HepG2 (cell line): ENCODE measurements around the gene TTLL13. TPM values are rescaled to one million over a fixed set of nuclear protein-coding genes. Genes with fewer than 3 reads are reported as not detected.

Experiments
- AHR ChIP-seq: IDR thresholded peaks from 2 replicates; pipeline ENCODE4 v1.6.1; 2018; ENCODE audit warnings: missing genetic modification reagents, missing compliant biosample characterization
- BHLHE40 ChIP-seq: IDR thresholded peaks from 2 replicates; pipeline ENCODE4 v1.6.1; 2011; ENCODE audit warnings: low read length, improper control_type of control experiment
- CREB1 ChIP-seq, 2 experiments: fragments of 450-650 bp in 1 of 2; IDR thresholded peaks; 2 replicates each; pipeline ENCODE4 v1.6.1; 2016 to 2017; ENCODE audit warnings: control low read depth in 1 of 2, mild to moderate bottlenecking in 1 of 2, missing compliant biosample characterization in 1 of 2, missing genetic modification characterization in 1 of 2
- ETV5 ChIP-seq: IDR thresholded peaks from 2 replicates; pipeline ENCODE4 v1.6.1; 2018; ENCODE audit warnings: missing biosample characterization, missing genetic modification reagents, inconsistent platforms, borderline replicate concordance
- FOXP4 ChIP-seq: sonication (generic); formaldehyde crosslinking; IDR thresholded peaks from 2 replicates; pipeline ENCODE4 v1.4.0; 2020; ENCODE audit warnings: missing genetic modification reagents
- HOXA3 ChIP-seq: sonication (generic); formaldehyde crosslinking; IDR thresholded peaks from 2 replicates; pipeline ENCODE4 v1.5.0; 2020; ENCODE audit warnings: missing genetic modification reagents
- KDM2A ChIP-seq: sonication (generic); formaldehyde crosslinking; IDR thresholded peaks from 2 replicates; pipeline ENCODE4 v1.4.0; 2020; ENCODE audit warnings: low read depth, missing genetic modification reagents, borderline replicate concordance
- KDM5B ChIP-seq: sonication (generic); formaldehyde crosslinking; IDR thresholded peaks from 2 replicates; pipeline ENCODE4 v1.4.0; 2020; ENCODE audit warnings: missing genetic modification reagents, mild to moderate bottlenecking, borderline replicate concordance
- LRRFIP1 ChIP-seq: sonication (generic); formaldehyde crosslinking; conservative IDR thresholded peaks from 2 replicates; pipeline ENCODE4 v1.4.0; 2020; ENCODE audit warnings: missing genetic modification reagents
- MAZ ChIP-seq, 2 experiments: sonication (generic) in 1 of 2; formaldehyde crosslinking in 1 of 2; IDR thresholded peaks; 2 replicates each; pipeline versions ENCODE4 v1.5.0 to v1.6.1; 2012 to 2020; ENCODE audit warnings: low read depth in 2 of 2, mild to moderate bottlenecking in 2 of 2, borderline replicate concordance in 1 of 2, improper control_type of control experiment in 1 of 2, low read length in 1 of 2, missing genetic modification reagents in 1 of 2, moderate library complexity in 1 of 2
- MTA1 ChIP-seq: sonication (generic); formaldehyde crosslinking; IDR thresholded peaks from 2 replicates; pipeline ENCODE4 v1.4.0; 2020; ENCODE audit warnings: missing genetic modification reagents, mild to moderate bottlenecking, borderline replicate concordance
- NFYB ChIP-seq: sonication (generic); formaldehyde crosslinking; IDR thresholded peaks from 2 replicates; pipeline ENCODE4 v1.4.0; 2020; ENCODE audit warnings: missing genetic modification reagents
- POLR2A ChIP-seq, 2 experiments: IDR thresholded peaks; 2 replicates each; pipeline ENCODE4 v1.6.1; 2011; ENCODE audit warnings: low read depth in 2 of 2, low read length in 2 of 2, mild to moderate bottlenecking in 1 of 2, moderate library complexity in 1 of 2; ENCODE audit not compliant: insufficient read depth in 1 of 2
- RARG ChIP-seq: sonication (generic); formaldehyde crosslinking; IDR thresholded peaks from 2 replicates; pipeline ENCODE4 v1.4.0; 2020; ENCODE audit warnings: low read depth, mild to moderate bottlenecking, missing genetic modification reagents
- RFXAP ChIP-seq: sonication (generic); formaldehyde crosslinking; IDR thresholded peaks from 2 replicates; pipeline ENCODE4 v1.4.0; 2020; ENCODE audit warnings: missing genetic modification reagents, borderline replicate concordance
- SOX13 ChIP-seq, 3 experiments: fragments of 450-650 bp in 1 of 3; sonication (generic) in 1 of 3; formaldehyde crosslinking in 1 of 3; IDR thresholded peaks in 2 of 3; conservative IDR thresholded peaks in 1 of 3; 2 replicates each; pipeline versions ENCODE4 v1.5.0 to v1.6.1; 2016 to 2020; ENCODE audit warnings: antibody characterized with exemption in 1 of 3, mild to moderate bottlenecking in 1 of 3, missing compliant biosample characterization in 1 of 3, missing genetic modification reagents in 1 of 3, moderate library complexity in 1 of 3
- SPEN ChIP-seq: sonication (generic); formaldehyde crosslinking; IDR thresholded peaks from 2 replicates; pipeline ENCODE4 v1.5.1; 2020; ENCODE audit warnings: low read depth, mild to moderate bottlenecking, missing genetic modification reagents
- ZFYVE20 ChIP-seq: sonication (generic); formaldehyde crosslinking; IDR thresholded peaks from 2 replicates; pipeline ENCODE4 v1.8.0; 2023; ENCODE audit warnings: low read depth, mild to moderate bottlenecking, moderate library complexity, missing genetic modification reagents, borderline replicate concordance
- ZNF12 ChIP-seq: sonication (generic); formaldehyde crosslinking; IDR thresholded peaks from 2 replicates; pipeline ENCODE4 v1.5.0; 2020; ENCODE audit warnings: missing genetic modification reagents
- ZNF317 ChIP-seq: sonication (generic); formaldehyde crosslinking; IDR thresholded peaks from 2 replicates; pipeline ENCODE4 v1.5.0; 2020; ENCODE audit warnings: mild to moderate bottlenecking, missing genetic modification reagents
- ZNF331 ChIP-seq: sonication (generic); formaldehyde crosslinking; IDR thresholded peaks from 2 replicates; pipeline ENCODE4 v1.4.0; 2020; ENCODE audit warnings: missing genetic modification reagents
- ZNF34 ChIP-seq: sonication (generic); formaldehyde crosslinking; IDR thresholded peaks from 2 replicates; pipeline ENCODE4 v1.4.0; 2020; ENCODE audit warnings: mild to moderate bottlenecking, missing genetic modification reagents, borderline replicate concordance
- polyA plus RNA-seq, 8 experiments: library from polyadenylated mRNA; depleted of rRNA in 3 of 8; stranded (reverse) in 7 of 8; unstranded in 1 of 8; fragments of >200 nt; fragmentation: Illumina TruSeq in 4 of 8; extraction: Trizol in 4 of 8; gene quantifications; 2 replicates each; pipeline versions ENCODE4 v1.2.1 to v1.2.3, GENCODE V29; 2011 to 2016; ENCODE audit warnings: low read depth in 4 of 8, missing spikeins in 1 of 8, mixed read lengths in 1 of 8; ENCODE audit not compliant: insufficient read depth in 1 of 8
- total RNA-seq, 5 experiments: library from RNA; depleted of rRNA; stranded (reverse); fragments of >200 nt; fragmentation: Illumina TruSeq; extraction: Trizol; gene quantifications; 2 replicates each; pipeline ENCODE4 v1.2.3, GENCODE V29; 2016; ENCODE audit warnings: low read depth in 1 of 5

Gene TTLL13
- total and polyA plus RNA-seq, 2 of the 13 experiments (the other 11 are each of a cell fraction or from before 2014, with no cell fraction given) = 0.07 to 0.29 TPM

GRCh38 chr15:90234096-90234988 lies 15.0 kb upstream of the TTLL13 start, which contains the start of gene GDPGP1 (continued):
- TF ChIP-seq SOX13 (IDR thresholded peaks at IDR 0.05) (no peak), SOX13 (CRISPR knock-in tag; conservative IDR thresholded peaks at IDR 0.05 in 1 of 2, IDR thresholded peaks at IDR 0.05 in 1 of 2) (no peak), BHLHE40 (no peak), ETV5 (no peak), SPEN (peak; percentile 12; the same call in 1 of the 2 replicates), AHR (0 out of 2 replicates have a peak, but pooled peaks have one; percentile 1), ZNF34 (no peak), HOXA3 (CRISPR knock-in tag) (peak; percentile 16; the same call in 1 of the 2 replicates), MAZ (IDR thresholded peaks at IDR 0.05; ENCODE audit: borderline replicate concordance, low read depth, low read length) (no peak; the same call in none of the 2 replicates), MAZ (CRISPR knock-in tag; IDR thresholded peaks at IDR 0.05; ENCODE audit: low read depth) (peak; percentile 18; the same call in 1 of the 2 replicates), RARG (CRISPR knock-in tag) (no peak), ZNF317 (CRISPR knock-in tag) (0 out of 2 replicates have a peak, but pooled peaks have one; percentile 3), CREB1 (IDR thresholded peaks at IDR 0.05) (peak; percentile 62; the same call in 1 of the 2 replicates), CREB1 (CRISPR knock-in tag; IDR thresholded peaks at IDR 0.05) (no peak), KDM2A (CRISPR knock-in tag) (0 out of 2 replicates have a peak, but pooled peaks have one; percentile 4), ZFYVE20 (CRISPR knock-in tag) (no peak), LRRFIP1 (no peak), FOXP4 (CRISPR knock-in tag) (no peak), NFYB (CRISPR knock-in tag) (no peak), KDM5B (no peak), RFXAP (no peak), MTA1 (no peak), ZNF12 (0 out of 2 replicates have a peak, but pooled peaks have one; percentile 55), POLR2A (IDR thresholded peaks at IDR 0.05; ENCODE audit: insufficient read depth in 1 of 2, low read depth in 2 of 2, low read length in 2 of 2) (peak; percentile 33 to 83; a peak in 2 of 4 replicates), ZNF331 (0 out of 2 replicates have a peak, but pooled peaks have one; percentile 30)
